Small intestine (tissue), 7 donors: ENCODE results near the gene BMI1. TPM values are rescaled to one million over a fixed set of nuclear protein-coding genes. Genes with fewer than 3 reads are reported as not detected.

Source experiments
- DNase-seq, 2 donors: peaks; one replicate each; pipeline versions ENCODE4 v3.0.0 to v3.0.0-alpha.2; 2013
- FAIRE-seq: peaks from 2 replicates; lab custom pipeline; 2012; peaks lifted over from hg19 to GRCh38; lab: Jason Lieb, UNC
- H3K27ac ChIP-seq, 3 donors: one replicate each; pipeline ENCODE4 v1.5.1; 2013; ENCODE audit warnings: low read length in 2 of 3, mild to moderate bottlenecking in 2 of 3, control low read depth in 1 of 3, inconsistent platforms in 1 of 3, low read depth in 1 of 3, moderate library complexity in 1 of 3
- H3K27me3 ChIP-seq, 3 donors: one replicate each; pipeline ENCODE4 v1.6.1; 2013; ENCODE audit warnings: low read length in 3 of 3, inconsistent platforms in 1 of 3; ENCODE audit not compliant: control insufficient read depth in 3 of 3, insufficient read depth in 3 of 3
- H3K36me3 ChIP-seq, 3 donors: one replicate each; pipeline ENCODE4 v1.6.1; 2013; ENCODE audit warnings: low read length in 3 of 3, inconsistent platforms in 1 of 3, low read depth in 1 of 3, mild to moderate bottlenecking in 1 of 3, moderate library complexity in 1 of 3; ENCODE audit not compliant: control insufficient read depth in 3 of 3, insufficient read depth in 2 of 3
- H3K4me1 ChIP-seq, 3 donors: one replicate each; pipeline ENCODE4 v1.6.1; 2013; ENCODE audit warnings: low read length in 2 of 3, inconsistent platforms in 1 of 3, low read depth in 1 of 3, mild to moderate bottlenecking in 1 of 3, moderate library complexity in 1 of 3; ENCODE audit not compliant: control insufficient read depth in 3 of 3, insufficient read depth in 2 of 3
- H3K4me3 ChIP-seq, 3 donors: one replicate each; pipeline ENCODE4 v1.5.1; 2013; ENCODE audit warnings: low read length in 3 of 3, control low read depth in 1 of 3, inconsistent platforms in 1 of 3, low read depth in 1 of 3, mild to moderate bottlenecking in 1 of 3, moderate library complexity in 1 of 3
- H3K9me3 ChIP-seq, 2 donors: one replicate each; pipeline ENCODE4 v1.6.1; 2013; ENCODE audit warnings: low read depth in 1 of 2, low read length in 1 of 2; ENCODE audit not compliant: control insufficient read depth in 2 of 2, insufficient read depth in 1 of 2
- WGBS, 3 donors: extraction: QIAGEN DNeasy Blood & Tissue Kit; methylation state at CpG; one replicate each; pipeline ENCODE4 v1.1.7; 2013; 5-methylcytosine and 5-hydroxymethylcytosine counted together
- polyA plus RNA-seq, 4 donors: library from polyadenylated mRNA; stranded (reverse) in 3 of 4; unstranded in 1 of 4; fragments of 200-250 nt in 3 of 4; fragments of 120-200 nt in 1 of 4; gene quantifications; one replicate each; pipeline versions ENCODE4 v1.2.1 to v1.2.3, GENCODE V29; 2013
- donor health status: healthy with polysubstance abuse.
- donor health status: control.
- donor health status: control.
- donor health status: Bipolar disorder and iron deficiency.
- donor health status: healthy.

Gene BMI1
- polyA plus RNA-seq, 4 donors: 10.3 to 31.4 (median 19.6) TPM

DNA sequence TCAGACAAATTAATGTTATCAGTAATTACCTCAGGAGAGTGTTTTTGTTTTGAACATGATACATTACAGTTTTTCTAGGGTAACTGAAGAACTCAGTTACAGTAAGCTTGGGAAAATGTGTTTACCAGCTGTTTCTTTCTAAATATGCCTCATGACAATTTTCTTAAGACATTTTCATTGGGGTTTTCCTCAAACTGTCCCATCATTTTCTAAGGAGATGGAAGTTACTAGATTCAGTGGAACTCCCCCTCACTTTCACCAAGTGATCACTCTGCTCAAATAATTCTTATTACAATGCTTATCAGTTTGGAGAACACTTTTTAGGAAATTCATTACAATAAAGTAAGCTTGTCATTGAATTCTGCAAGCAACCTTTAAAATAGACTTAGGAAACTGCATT lies 18.0 kb downstream of the BMI1 start:
- Histone ChIP-seq H3K4me1 (peaks cover 6 to 34% (median 9%) of the 10 kb centered on the region in 3 donors), H3K4me3 (no peak overlapping the region), H3K9me3 (peaks cover 0 to 6% of the 10 kb centered on the region in 2 donors), H3K36me3 (no peaks in the 10 kb centered on the region), H3K27me3 (peaks cover 2 to 67% (median 29%) of the 10 kb centered on the region in 3 donors), H3K27ac (no peak overlapping the region)
- no peak for DNase-seq
- no peak for FAIRE-seq

DNA sequence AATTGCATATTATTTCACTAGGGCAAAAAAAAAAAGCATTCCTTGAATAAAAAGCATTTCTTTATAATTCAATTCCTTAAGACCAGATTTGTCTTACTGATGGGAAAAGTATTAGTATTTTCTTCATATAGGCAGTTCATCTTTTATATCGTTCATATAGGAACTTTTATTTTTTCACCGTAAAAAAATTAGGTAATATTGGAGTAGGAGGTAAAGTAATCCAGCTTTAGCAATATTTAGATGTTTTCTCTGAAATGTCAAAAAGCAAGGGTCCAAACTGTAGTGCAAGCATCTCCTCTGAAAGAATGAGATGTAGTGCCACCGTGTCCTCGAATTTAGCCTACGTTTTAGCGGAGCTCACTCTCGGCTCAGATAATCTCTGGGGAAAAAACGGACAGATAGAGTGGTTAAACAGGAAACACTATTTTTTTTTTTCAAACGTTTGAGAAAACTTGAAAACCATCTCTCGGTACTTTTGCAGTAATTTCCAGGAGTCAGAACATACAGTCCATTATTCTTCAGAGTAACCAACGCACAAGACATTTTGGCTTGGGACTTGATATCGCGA lies 18.9 kb downstream of the BMI1 start:
- Histone ChIP-seq H3K27me3 (peaks cover 3 to 66% (median 28%) of the 10 kb centered on the region in 3 donors), H3K9me3 (no peaks in the 10 kb centered on the region), H3K27ac (peak overlapping the region in 2 of 3 donors; percentile 39 to 92), H3K36me3 (no peaks in the 10 kb centered on the region), H3K4me3 (peak overlapping the region in 2 of 3 donors; percentile 83 to 89), H3K4me1 (peaks cover 3 to 25% (median 6%) of the 10 kb centered on the region in 3 donors)
- WGBS, 3 donors: 1 to 2% (median 1%) methylated on average over 13 of the region's 13 CpGs
- DNase-seq: no peak
- peak; percentile 44 for FAIRE-seq

DNA sequence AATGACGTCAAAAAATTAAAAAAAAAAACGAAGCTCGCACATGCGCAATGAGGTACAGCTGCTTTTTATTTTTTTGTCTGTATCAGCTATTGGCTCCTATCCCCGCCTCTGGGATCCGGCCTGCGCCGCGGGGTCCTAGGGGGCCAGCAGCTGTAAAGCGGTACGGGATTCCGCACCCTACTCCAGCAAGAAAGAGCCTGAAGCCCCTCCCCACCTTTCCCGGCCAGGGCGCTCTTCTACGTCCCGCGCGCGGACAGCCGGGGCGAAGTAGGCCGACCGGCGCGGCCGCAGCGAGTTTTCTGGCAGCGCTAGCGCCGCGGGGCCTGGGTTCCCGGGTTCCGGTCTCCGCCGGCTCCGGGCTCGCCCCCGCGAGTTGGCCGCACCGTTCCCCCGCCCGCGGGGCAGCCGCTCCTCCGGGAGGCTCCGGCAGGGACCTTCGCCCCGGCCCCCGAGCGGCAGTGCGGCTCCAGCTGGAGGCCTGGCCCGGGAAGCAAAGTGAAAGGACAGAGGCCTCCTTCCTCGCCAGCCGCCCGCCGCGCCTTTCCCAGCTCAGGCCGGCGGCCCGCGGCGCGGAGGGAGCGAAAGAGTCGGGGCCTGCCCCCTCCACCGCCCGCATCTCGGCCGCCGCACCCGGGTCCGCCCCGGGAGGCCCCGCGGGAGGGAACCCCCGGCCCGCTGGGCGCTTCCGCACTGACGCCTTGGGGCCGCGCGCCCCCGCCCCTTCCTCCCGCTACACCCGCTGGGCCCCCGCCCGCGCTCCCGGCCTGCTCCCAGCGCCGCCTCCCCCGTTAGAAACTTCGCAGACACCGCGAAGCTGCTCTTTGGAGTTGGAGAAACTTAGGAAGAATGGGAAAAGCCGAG lies 19.7 kb downstream of the BMI1 start:
- peaks cover 0 to 21% (median 6%) of the 10 kb centered on the region in 3 donors for H3K4me1 ChIP-seq
- no peaks in the 10 kb centered on the region for H3K36me3 ChIP-seq
- FAIRE-seq (no peak), DNase-seq (peak; percentile 75 to 91)
- H3K27me3 ChIP-seq: peaks cover 5 to 66% (median 33%) of the 10 kb centered on the region in 3 donors
- peak overlapping the region; percentile 78 to 99 (median 92) for H3K27ac ChIP-seq
- H3K9me3 ChIP-seq: no peaks in the 10 kb centered on the region
- 1% methylated on average over 55 to 98 of the region's 98 CpGs for WGBS, 3 donors
- peak overlapping the region; percentile 83 to 92 (median 89) for H3K4me3 ChIP-seq

DNA sequence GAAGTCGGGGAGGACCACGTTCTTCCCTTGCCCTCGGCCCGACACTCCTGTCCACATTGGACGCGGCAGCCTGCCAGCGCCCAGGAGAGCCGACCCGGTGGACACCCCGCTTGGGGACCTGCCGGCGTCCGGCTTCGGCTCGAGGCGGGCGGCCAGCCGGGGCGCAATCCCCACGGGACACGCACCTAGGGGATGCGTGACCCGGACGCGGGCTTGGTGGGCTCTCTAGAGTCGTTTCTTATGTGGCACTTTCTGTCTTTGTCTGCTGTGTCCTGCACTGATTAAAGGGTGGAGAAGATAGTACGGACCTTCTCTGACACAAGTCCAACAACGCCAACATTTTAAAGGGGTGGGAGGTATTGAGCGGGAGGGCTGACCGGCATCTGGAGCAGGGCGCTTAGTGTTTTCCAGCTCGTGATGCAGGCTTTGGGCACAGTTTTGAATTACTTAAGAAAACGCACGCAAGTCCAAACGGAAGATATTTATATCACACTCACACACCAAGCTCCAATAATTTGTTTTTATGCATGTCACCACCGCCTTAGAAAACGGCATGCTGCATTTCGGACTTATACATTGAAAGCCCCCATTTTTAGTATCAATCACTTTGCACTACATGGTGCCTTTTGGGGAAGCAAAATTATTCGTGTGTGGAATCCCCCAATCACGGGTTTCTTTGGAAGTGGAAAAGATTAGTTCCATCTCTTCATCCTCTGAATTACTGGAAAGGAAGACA lies 20.5 kb downstream of the BMI1 start:
- Histone ChIP-seq H3K9me3 (no peaks in the 10 kb centered on the region), H3K27ac (peak overlapping the region in 1 of 3 donors; percentile 99), H3K4me1 (peaks cover 0 to 13% (median 1%) of the 10 kb centered on the region in 3 donors), H3K27me3 (peaks cover 10 to 66% (median 32%) of the 10 kb centered on the region in 3 donors), H3K4me3 (peak overlapping the region; percentile 83 to 92 (median 89)), H3K36me3 (no peaks in the 10 kb centered on the region)
- WGBS, 3 donors: 1 to 2% (median 2%) methylated on average over 38 to 40 of the region's 40 CpGs
- FAIRE-seq (no peak), DNase-seq (no peak)

DNA sequence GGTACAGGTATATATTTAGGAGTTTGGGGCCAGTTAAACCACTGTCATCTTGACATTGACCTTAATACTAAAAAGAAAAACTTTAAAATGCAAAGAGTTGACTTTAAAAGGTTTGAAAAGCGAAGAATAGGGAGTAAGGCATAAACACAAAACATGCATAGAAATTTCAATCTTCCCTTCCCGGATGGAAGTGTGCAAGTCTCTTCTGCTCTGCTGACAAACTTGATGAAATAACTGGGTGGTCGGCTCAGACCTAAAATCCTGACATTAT lies 21.0 kb downstream of the BMI1 start:
- WGBS, 3 donors: 28 to 40% (median 32%) methylated on average over 3 of the region's 3 CpGs
- Histone ChIP-seq H3K4me1 (peaks cover 0 to 9% (median 0%) of the 10 kb centered on the region in 3 donors), H3K27ac (no peak overlapping the region), H3K36me3 (no peaks in the 10 kb centered on the region), H3K4me3 (no peak overlapping the region), H3K9me3 (no peaks in the 10 kb centered on the region), H3K27me3 (peaks cover 10 to 64% (median 28%) of the 10 kb centered on the region in 3 donors)
- FAIRE-seq (no peak), DNase-seq (no peak)

DNA sequence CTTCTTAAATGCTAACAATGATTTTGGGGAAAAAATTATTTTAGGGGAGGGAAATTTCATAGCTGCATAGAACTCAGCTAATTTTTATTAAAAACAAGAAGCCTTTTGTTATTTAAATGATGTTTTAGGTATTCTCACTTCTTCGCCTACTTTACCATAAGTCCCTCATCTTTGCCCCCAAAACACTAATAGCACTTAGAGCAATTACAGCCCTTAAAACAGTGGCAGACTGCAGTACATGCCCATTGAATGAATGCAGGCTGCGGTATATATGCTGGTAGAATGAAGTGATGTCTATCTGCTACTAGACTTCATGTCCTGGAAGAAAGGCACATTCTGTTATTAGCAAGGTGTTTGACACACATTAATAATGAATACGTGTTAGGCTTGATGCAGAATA lies 21.5 kb downstream of the BMI1 start:
- no peak overlapping the region for H3K4me3 ChIP-seq
- peak in 1 of 2 donors; percentile 13 for DNase-seq
- no peaks in the 10 kb centered on the region for H3K36me3 ChIP-seq
- FAIRE-seq: no peak
- peaks cover 0 to 9% (median 0%) of the 10 kb centered on the region in 3 donors for H3K4me1 ChIP-seq
- H3K27me3 ChIP-seq: peaks cover 13 to 62% (median 26%) of the 10 kb centered on the region in 3 donors
- H3K9me3 ChIP-seq: no peaks in the 10 kb centered on the region
- 38 to 45% (median 39%) methylated on average over 3 of the region's 3 CpGs for WGBS, 3 donors
- H3K27ac ChIP-seq: no peak overlapping the region

DNA sequence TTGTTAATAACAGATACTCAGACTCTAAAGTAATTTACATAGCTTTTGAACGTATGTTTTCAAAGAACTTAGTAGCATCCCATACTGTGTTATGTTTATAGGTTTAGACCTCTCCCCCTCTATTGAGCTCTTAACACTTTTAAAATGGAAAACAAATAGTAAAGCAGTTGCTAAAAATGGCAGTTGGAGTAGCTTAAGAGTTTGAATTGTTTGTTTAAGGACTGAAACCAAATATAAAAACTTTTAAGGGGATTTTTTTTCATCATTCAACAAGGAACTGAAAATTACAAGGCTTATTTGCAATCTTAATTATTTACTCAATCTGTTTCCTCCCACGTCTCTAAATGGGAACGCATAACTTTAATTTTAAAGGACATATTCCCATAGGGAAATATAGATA lies 22.8 kb downstream of the BMI1 start:
- FAIRE-seq (no peak), DNase-seq (no peak)
- Histone ChIP-seq H3K9me3 (no peaks in the 10 kb centered on the region), H3K27ac (no peak overlapping the region), H3K4me1 (peaks cover 0 to 9% (median 0%) of the 10 kb centered on the region in 3 donors), H3K27me3 (peaks cover 13 to 51% (median 26%) of the 10 kb centered on the region in 3 donors), H3K36me3 (no peaks in the 10 kb centered on the region), H3K4me3 (no peak overlapping the region)
- WGBS, 3 donors: 20 to 30% (median 24%) methylated on average over 3 of the region's 3 CpGs

DNA sequence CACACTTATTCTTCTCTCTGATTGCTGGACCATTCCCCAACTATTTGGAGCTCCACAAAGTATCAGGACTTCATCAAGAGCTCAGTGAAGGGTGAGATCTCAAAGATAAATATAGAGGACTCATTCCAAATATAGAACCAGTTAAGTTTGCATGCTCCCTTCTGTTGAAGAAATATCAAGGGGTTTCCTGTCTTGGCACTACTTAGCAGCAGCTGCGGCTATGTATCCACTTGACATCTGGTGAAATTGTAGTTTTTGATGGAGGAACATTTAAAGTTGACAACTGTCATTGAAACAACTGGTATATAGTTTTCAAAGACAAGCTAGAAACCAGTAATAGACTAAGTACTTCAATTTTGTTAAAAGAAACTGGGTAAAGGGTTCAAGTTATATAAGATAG lies 23.4 kb downstream of the BMI1 start:
- WGBS, 3 donors: 12 to 38% (median 31%) methylated on average over 1 of the region's 1 CpG
- Histone ChIP-seq H3K27me3 (peaks cover 13 to 50% (median 26%) of the 10 kb centered on the region in 3 donors), H3K36me3 (no peaks in the 10 kb centered on the region), H3K4me3 (no peak overlapping the region), H3K9me3 (no peaks in the 10 kb centered on the region), H3K27ac (no peak overlapping the region), H3K4me1 (peaks cover 0 to 9% (median 0%) of the 10 kb centered on the region in 3 donors)
- DNase-seq: peak in 1 of 2 donors; percentile 16
- FAIRE-seq: no peak
